Measurements from ENCODE around the gene HOXA3. TPM values are rescaled to one million over a fixed set of nuclear protein-coding genes. Genes with fewer than 3 reads are reported as not detected.

Gene HOXA3
- total RNA-seq, 1 experiment from 2014 or later, result not detected

- H3K9ac ChIP-seq (ENCODE audit: extremely low read depth, insufficient read length, low read length), result no peak overlapping the region
- H3K9me3 Mint-ChIP-seq, result peaks cover 0 to 20% of the 10 kb centered on the region in 2 experiments; a peak in 3 of 5 replicates
- no peak overlapping the region for H2BK5ac ChIP-seq (ENCODE audit: insufficient read length, low read length)
- no peak overlapping the region for H3K14ac ChIP-seq (ENCODE audit: insufficient read depth, low read length)
- H3K4me1 ChIP-seq (ENCODE audit: insufficient read depth, low read length), result peaks cover 5% of the 10 kb centered on the region; the same call in 1 of the 2 replicates
- no peak for TF ChIP-seq CTCF (conservative IDR thresholded peaks at IDR 0.05)
- H3K56ac ChIP-seq (ENCODE audit: insufficient read length, low read depth, low read length), result no peak overlapping the region
- H3K27ac Mint-ChIP-seq, result no peak overlapping the region
- H3K9me3 ChIP-seq (ENCODE audit: control insufficient read depth, low read depth, low read length), result no peaks in the 10 kb centered on the region
- H4K20me1 ChIP-seq (ENCODE audit: control insufficient read depth, insufficient read depth, insufficient read length), result no peaks in the 10 kb centered on the region
- H3K36me3 Mint-ChIP-seq (ENCODE audit: insufficient read depth in 1 of 3, low read depth in 3 of 3), result no peaks in the 10 kb centered on the region; a peak in 1 of 7 replicates
- no peak overlapping the region for H3T11ph ChIP-seq (ENCODE audit: low read length)
- H3K23me2 ChIP-seq (ENCODE audit: insufficient read length, low read depth, low read length, poor library complexity, severe bottlenecking), result peaks cover 7% of the 10 kb centered on the region
- no peak overlapping the region for H4K5ac ChIP-seq (ENCODE audit: insufficient read length, low read depth, low read length)
- no peak overlapping the region for H3K4ac ChIP-seq (ENCODE audit: low read depth, low read length)
- H2BK15ac ChIP-seq (ENCODE audit: low read depth, low read length), result no peak overlapping the region
- H3K4me2 ChIP-seq (ENCODE audit: insufficient read depth, insufficient read length, low read length), result no peak overlapping the region
- no peak overlapping the region for H2BK20ac ChIP-seq (ENCODE audit: low read depth, low read length, poor library complexity, severe bottlenecking)
- H3K4me1 Mint-ChIP-seq, result peaks cover 47 to 52% of the 10 kb centered on the region in 2 experiments
- H2BK120ac ChIP-seq (ENCODE audit: low read depth, low read length, poor library complexity, severe bottlenecking), result no peak overlapping the region
- no peak overlapping the region for H3K18ac ChIP-seq (ENCODE audit: insufficient read length, low read depth, low read length)
- no peaks in the 10 kb centered on the region for H3K79me1 ChIP-seq (ENCODE audit: insufficient read depth, low read depth, low read length, poor library complexity, severe bottlenecking)
- no peak overlapping the region for H3K4me3 Mint-ChIP-seq
- H3K79me2 ChIP-seq (ENCODE audit: insufficient read depth, low read length), result no peaks in the 10 kb centered on the region
- no peak for DNase-seq
- H4K8ac ChIP-seq (replicated peaks; ENCODE audit: insufficient read length, low read depth, low read length), result no peak overlapping the region
- no peak overlapping the region for H4K91ac ChIP-seq (ENCODE audit: insufficient read length, low read depth, low read length)
- no peak overlapping the region for H2AK5ac ChIP-seq (ENCODE audit: insufficient read length, low read length)
- H2BK12ac ChIP-seq (ENCODE audit: insufficient read length, low read depth, low read length), result no peak overlapping the region
- H3K27me3 ChIP-seq (ENCODE audit: insufficient read depth, low read length), result peaks cover 89% of the 10 kb centered on the region
- H3K27ac ChIP-seq (ENCODE audit: insufficient read length, low read depth, low read length), result no peak overlapping the region
- H2AFZ ChIP-seq (ENCODE audit: low read length), result no peak overlapping the region
- WGBS (ENCODE audit: extremely low coverage, insufficient read length, low lambda C conversion rate), result no CpG with 5 or more reads among the region's 6 CpGs
- H3K27me3 Mint-ChIP-seq (ENCODE audit: low read depth), result peaks cover 100% of the 10 kb centered on the region
- no peak overlapping the region for H3K23ac ChIP-seq (ENCODE audit: insufficient read length, low read depth, low read length)
Observed at GRCh38 chr7:27093184-27093895, 59.0 kb downstream of the HOXA3 start.

Measured in H9 (cell line).